Pancreas (tissue), 10 donors: ENCODE data around the gene MCRIP2. TPM values are rescaled to one million over a fixed set of nuclear protein-coding genes. Genes with fewer than 3 reads are reported as not detected.
A peak's percentile ranks its signal among the peaks of the same experiment; 100 is the strongest.

Experiments
- ATAC-seq, 4 donors: fragments of 200-7000 bp; cut with Tn5 transposase; one replicate each; pipeline versions ENCODE4 v1.8.0 to v1.9.1; 2020; ENCODE audit warnings: mild to moderate bottlenecking in 4 of 4, moderate library complexity in 4 of 4
- DNase-seq, 6 donors: peaks; one replicate each; pipeline ENCODE4 v3.0.0-alpha.2; 2020
- FAIRE-seq: peaks from 2 replicates; lab custom pipeline; 2012; peaks lifted over from hg19 to GRCh38; lab: Jason Lieb, UNC
- H3K27ac ChIP-seq, 4 donors: fragments of 200-600 bp; sonication (generic); 1 replicate in 3 of 4; 2 replicates in 1 of 4; pipeline versions ENCODE4 v1.5.0 to v1.8.0; 2020
- H3K27me3 ChIP-seq, 4 donors: fragments of 200-600 bp; one replicate each; pipeline ENCODE4 v1.8.0; 2021
- H3K36me3 ChIP-seq, 3 donors: fragments of 200-600 bp; sonication (generic) in 1 of 3; one replicate each; pipeline versions ENCODE4 v1.5.0 to v1.8.0; 2020 to 2021
- H3K4me1 ChIP-seq, 3 donors: fragments of 200-600 bp; one replicate each; pipeline ENCODE4 v1.8.0; 2021
- H3K4me3 ChIP-seq, 4 donors: fragments of 200-600 bp; sonication (generic) in 2 of 4; one replicate each; pipeline versions ENCODE4 v1.5.0 to v1.8.0; 2020 to 2021
- H3K9me3 ChIP-seq, 4 donors: fragments of 200-600 bp; one replicate each; pipeline ENCODE4 v1.8.0; 2021
- CTCF ChIP-seq, 4 donors: fragments of 200-600 bp; sonication (generic) in 3 of 4; IDR thresholded peaks; one replicate each; pipeline versions ENCODE4 v1.5.0 to v1.8.0; 2021; ENCODE audit warnings: antibody characterized with exemption in 4 of 4
- WGBS, 2 donors: extraction: QIAGEN DNeasy Blood & Tissue Kit; methylation state at CpG; one replicate each; pipeline ENCODE4 v1.1.7; 2013; 5-methylcytosine and 5-hydroxymethylcytosine counted together
- intact Hi-C, 3 donors: fragments of 100-400 bp; cut with DNase I; formaldehyde crosslinking; loops; one replicate each; pipeline versions ENCODE4 v1.11.1 to v1.14.2; 2022
- polyA plus RNA-seq, 2 donors: library from polyadenylated mRNA; stranded (reverse); fragments of 200-250 nt; gene quantifications; one replicate each; pipeline ENCODE4 v1.2.3, GENCODE V29; 2013
- total RNA-seq, 6 donors: library from RNA; stranded (reverse); fragmentation: NEBNext Ultra II Directional in 4 of 6; extraction: Animal tissue kit (Norgen Biotek cat#: 25700) in 4 of 6; gene quantifications; one replicate each; pipeline versions ENCODE4 v1.2.1 to v1.2.4, GENCODE V29; 2021 to 2023
- donor health status: healthy with polysubstance abuse.
- donor health status: DM: no; HTN: no; CAD: no; lungs with moderate emphysema.
- donor health status: DM: no; HTN: no; CAD: no.
- donor health status: control.
- donor health status: control.
- donor health status: Bipolar disorder and iron deficiency.
- donor health status: DM: yes; HTN: yes; CAD: no.
- donor health status: DM: no; HTN: no; CAD: no.
- donor health status: DM: no; HTN: no; CAD: no.
- donor health status: DM: yes; HTN: yes; CAD: no.

MCRIP2 gene
- total and polyA plus RNA-seq, 8 donors = 19.0 to 89.3 (median 27.7) TPM

- H3K27me3 ChIP-seq = no peaks in the 10 kb centered on the region
- WGBS, 2 donors = 38 to 58% methylated on average over 9 of the region's 9 CpGs
- peaks cover 3 to 6% (median 5%) of the 10 kb centered on the region in 3 donors for H3K4me1 ChIP-seq
- H3K9me3 ChIP-seq = no peaks in the 10 kb centered on the region
- TF ChIP-seq CTCF (IDR thresholded peaks at IDR 0.05) = no peak
- DNase-seq (peak in 1 of 6 donors; percentile 20), FAIRE-seq (no peak), ATAC-seq (no peak)
- H3K36me3 ChIP-seq = peaks cover 0 to 27% (median 5%) of the 10 kb centered on the region in 3 donors
- H3K4me3 ChIP-seq = no peak overlapping the region
- intact Hi-C loops = no loop called here
- H3K27ac ChIP-seq = no peak overlapping the region
Measured at GRCh38 chr16:631808-632358, 9.7 kb upstream of the MCRIP2 start.

- Histone ChIP-seq H3K36me3 (peaks cover 0 to 18% (median 5%) of the 10 kb centered on the region in 3 donors), H3K4me1 (peaks cover 8 to 10% (median 8%) of the 10 kb centered on the region in 3 donors), H3K27me3 (no peaks in the 10 kb centered on the region), H3K27ac (no peak overlapping the region), H3K9me3 (no peaks in the 10 kb centered on the region), H3K4me3 (no peak overlapping the region)
- no peak for TF ChIP-seq CTCF (IDR thresholded peaks at IDR 0.05)
- DNase-seq = peak in 4 of 6 donors; percentile 17 to 80 (median 52)
- no peak for FAIRE-seq
- ATAC-seq = no peak
- 94% methylated on average over 67 of the region's 67 CpGs for WGBS, 2 donors
- intact Hi-C loops = no loop called here
Measured at GRCh38 chr16:632486-633335, 8.9 kb upstream of the MCRIP2 start.

- Histone ChIP-seq H3K4me3 (no peak overlapping the region), H3K27ac (no peak overlapping the region), H3K9me3 (no peaks in the 10 kb centered on the region), H3K36me3 (peaks cover 0 to 13% (median 0%) of the 10 kb centered on the region in 3 donors), H3K4me1 (peaks cover 12 to 16% (median 14%) of the 10 kb centered on the region in 3 donors), H3K27me3 (no peaks in the 10 kb centered on the region)
- intact Hi-C loops = no loop called here
- DNase-seq = peak in 3 of 6 donors; percentile 32 to 78 (median 53)
- no peak for ATAC-seq
- 96 to 98% methylated on average over 72 to 74 of the region's 74 CpGs for WGBS, 2 donors
- no peak for FAIRE-seq
- no peak for TF ChIP-seq CTCF (IDR thresholded peaks at IDR 0.05)
Measured at GRCh38 chr16:633336-634050, 8.1 kb upstream of the MCRIP2 start.

GRCh38 chr16:634051-634670 lies 7.5 kb upstream of the MCRIP2 start:
- H3K4me1 ChIP-seq = peaks cover 12 to 16% (median 14%) of the 10 kb centered on the region in 3 donors
- no peak for ATAC-seq
- FAIRE-seq = no peak

More at GRCh38 chr16:634051-634670, 7.5 kb upstream of the MCRIP2 start:
- Histone ChIP-seq H3K4me3 (no peak overlapping the region), H3K27me3 (no peaks in the 10 kb centered on the region), H3K9me3 (no peaks in the 10 kb centered on the region), H3K36me3 (peaks cover 0 to 8% (median 0%) of the 10 kb centered on the region in 3 donors), H3K27ac (no peak overlapping the region)
- DNase-seq = peak in 2 of 6 donors; percentile 46 to 49
- no peak for TF ChIP-seq CTCF (IDR thresholded peaks at IDR 0.05)
- intact Hi-C loops = no loop called here
- WGBS, 2 donors = 88 to 90% methylated on average over 21 to 22 of the region's 22 CpGs
